ENCODE results near the gene TMEM26. TPM values are rescaled to one million over a fixed set of nuclear protein-coding genes. Genes with fewer than 3 reads are reported as not detected.

The TMEM26 gene
- not detected in 2 replicates for total RNA-seq (2014; rRNA removed; shearing (Covaris generic))

DNA sequence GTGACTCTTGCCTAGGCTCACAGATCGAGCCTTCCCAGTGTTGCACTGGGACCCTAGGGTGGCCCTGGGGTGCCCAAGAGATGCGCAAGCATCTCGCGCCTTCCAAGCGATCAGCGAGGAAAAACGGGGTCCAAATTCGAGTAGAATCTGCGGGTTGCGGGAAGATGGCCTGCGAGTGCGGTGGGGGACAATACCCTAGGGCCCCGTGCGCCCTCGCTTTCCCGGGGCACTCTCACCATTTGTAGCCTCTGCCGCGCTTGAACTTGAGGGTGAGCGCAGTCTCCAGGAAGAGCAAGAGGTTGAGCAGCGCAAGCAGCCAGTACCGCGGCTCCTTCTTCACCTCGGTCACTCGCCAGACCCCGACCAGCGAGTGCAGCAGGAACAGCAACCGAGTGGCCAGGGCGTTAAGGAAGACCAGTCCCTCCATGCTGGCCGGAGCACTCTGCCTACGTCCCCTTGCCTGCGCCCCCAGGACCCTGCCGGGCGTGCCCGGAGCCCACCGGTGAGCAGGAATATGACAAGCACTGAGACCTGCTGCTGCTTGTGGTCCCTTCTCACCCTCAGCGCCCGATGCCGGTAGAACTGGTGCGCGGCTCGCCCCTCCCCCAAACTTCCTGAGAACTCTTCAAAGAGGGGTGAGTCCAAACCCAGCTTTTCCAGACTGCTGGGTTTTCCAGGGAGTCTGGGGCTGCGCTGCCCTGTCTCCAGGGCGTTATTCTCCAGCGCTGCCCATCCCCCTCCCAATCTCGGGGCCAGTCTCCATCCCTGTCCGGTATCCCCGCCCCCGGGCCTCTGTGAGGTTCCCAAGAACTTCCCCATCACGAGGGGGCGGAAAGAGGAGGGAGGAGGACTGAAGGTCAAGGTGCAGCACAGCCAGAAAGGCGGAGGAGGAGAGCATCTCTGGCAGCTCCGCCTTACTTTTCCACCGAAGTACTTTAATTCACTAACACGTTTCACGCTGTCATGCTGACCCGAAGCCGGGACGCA is at the start of gene TMEM26:
TMEM26 (minus strand) TSS at position 727 of the 987 bp plus-strand sequence; CDS start at position 427, 300 bp downstream.
- no peak for DNase-seq (ENCODE audit: low spot score)

DNA sequence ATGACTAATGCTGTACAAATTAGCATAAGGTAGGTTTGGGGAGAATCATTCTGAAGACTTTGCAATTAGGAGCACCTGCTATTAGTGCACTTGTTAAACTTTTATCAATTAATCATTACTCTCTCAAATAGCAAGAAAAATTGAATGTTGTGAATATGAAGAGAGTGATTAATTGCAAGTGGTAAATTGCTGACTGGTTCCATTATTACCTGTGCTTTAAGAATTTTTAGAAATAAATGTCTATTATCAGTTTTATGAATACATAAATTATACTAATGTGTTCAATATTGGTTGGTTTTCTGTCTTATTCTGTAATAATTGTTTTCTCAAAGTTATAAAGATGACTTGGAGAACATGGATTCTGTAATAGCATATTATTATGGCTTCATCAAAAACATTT is 47.3 kb upstream of the TMEM26 start:
- no peak for DNase-seq (ENCODE audit: low spot score)

DNA sequence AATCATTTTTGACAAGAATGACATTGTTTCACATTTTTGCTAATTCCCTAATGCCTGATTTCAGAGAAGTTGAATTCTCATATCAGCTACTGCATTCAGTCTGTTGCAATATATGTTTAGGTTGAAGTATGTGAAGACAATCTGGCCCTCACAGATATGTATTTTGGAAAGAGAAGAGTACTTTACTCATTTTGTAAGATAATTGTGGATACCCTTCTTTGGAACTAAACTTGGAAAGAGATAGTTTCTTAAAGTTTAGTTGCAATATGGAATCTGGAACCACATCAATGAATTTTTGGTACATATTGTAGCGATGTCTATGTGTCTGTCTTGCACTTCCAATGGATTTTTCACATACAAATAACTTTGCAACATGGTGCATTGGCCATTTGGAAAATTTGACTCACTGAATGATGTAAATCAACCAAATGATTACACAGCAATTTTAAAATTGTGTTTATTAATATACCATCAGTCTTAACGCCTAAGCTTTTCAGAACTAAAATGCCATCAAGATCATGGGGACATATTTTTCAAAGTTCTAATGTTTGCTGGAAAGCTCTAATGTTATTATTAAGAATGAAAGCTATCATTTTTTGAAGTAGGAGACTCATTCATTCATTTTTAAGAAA is 39.3 kb upstream of the TMEM26 start:
- DNase-seq (ENCODE audit: low spot score): no peak

DNA sequence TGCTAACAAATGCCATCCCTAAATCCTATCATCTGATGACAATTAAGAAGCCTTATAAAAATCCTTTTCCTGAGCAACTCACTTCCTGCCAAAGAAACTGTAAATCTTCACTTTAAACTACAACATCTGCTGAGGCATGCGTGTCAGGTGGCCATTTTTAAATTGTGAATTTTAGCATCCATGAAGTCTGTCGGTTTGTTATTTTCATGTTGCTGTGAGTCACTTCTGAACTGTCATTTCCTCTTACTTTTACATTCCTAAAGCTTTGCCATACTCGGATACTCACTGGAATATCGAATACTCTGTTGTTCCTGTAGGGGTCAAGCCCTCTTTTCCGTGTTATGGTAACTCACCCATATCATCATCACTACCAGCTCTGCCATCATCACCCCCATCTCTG is 34.3 kb upstream of the TMEM26 start:
- peak; percentile 60 for DNase-seq (ENCODE audit: low spot score)

DNA sequence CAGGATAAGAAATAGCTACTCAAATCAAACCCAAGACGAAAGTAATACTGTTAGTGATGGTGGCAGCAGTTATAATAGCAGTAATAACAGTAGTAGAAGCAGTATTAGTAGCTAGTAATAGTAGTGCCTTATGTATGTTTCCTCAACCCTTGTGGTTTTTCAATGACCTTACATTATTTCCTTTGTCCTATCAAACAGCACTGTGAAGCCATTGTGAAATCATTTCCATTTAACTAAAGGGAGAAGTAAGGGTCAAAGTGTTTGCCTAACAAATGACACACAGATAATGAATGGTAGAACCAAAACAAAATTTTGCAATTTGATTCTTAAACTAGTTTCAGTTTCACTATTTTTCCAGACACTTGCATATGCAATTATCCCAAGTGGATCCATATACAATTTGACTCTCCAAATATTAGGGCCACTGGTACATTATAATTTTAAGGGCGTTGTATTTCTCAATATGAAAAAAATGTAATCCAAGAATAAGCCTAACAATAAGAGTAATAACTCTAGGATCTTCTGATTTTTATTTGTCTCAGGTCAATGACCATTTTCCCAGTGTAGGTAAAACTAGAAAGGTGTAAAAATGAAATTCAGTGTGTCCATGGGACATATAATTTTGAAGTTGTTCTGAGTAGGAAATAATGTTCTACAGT is 33.7 kb upstream of the TMEM26 start:
- DNase-seq (ENCODE audit: low spot score): no peak

DNA sequence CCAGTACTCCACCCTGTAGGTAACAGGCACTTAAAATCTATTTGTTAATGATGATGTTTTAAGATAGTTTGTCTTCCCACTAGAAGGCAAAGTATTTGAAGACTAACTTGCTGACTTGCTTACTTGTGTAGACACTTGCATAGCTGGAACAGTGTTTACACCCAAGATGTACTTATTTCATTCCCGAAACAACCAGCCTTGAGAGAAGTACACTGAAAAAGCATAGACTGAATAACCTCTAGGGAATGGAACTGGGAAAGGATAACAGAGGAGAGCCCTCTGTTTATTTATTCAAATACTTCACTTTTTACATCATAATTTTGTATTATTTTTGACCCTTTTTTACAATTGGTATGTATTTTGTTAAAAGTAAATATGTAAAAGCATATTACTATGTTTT is 33.1 kb upstream of the TMEM26 start:
- DNase-seq (ENCODE audit: low spot score): no peak

DNA sequence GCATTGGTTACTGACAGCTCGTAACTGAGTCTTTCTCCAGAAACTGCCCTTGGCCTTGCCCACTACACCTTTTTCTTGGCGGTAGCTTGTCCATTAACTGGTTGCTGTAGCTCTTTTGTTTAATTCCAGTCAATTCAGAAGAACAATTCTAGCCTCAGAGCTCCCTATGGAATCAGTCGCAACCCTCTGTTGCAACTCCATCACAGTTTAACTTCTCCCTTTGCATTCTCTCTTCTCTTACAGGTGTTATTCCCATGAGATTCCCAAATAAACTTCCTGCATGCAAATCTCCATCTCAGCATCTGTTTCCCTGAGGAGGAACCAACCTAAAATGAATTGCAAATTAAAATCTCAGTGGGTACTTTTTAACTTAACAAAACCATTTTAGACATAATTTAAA is 28.4 kb upstream of the TMEM26 start:
- no peak for DNase-seq (ENCODE audit: low spot score)

DNA sequence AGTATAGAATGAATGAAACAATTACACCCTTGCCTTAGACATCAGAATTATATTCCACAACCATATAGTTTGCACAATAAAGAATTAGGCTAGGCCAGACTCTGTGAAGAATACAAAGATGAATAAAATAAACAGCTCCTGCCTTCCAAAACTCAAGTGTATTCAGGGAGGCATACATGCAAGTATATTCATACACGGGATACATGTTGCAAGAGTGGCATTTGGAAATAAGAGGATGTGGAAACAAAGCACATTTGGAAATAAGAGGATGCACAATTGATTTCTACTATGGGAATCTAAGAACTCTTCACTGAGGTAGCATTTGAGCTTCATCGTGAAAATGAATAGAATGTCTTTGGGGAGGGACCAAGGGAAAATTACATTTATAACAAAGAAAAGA is 27.0 kb upstream of the TMEM26 start:
- DNase-seq (ENCODE audit: low spot score): no peak

DNA sequence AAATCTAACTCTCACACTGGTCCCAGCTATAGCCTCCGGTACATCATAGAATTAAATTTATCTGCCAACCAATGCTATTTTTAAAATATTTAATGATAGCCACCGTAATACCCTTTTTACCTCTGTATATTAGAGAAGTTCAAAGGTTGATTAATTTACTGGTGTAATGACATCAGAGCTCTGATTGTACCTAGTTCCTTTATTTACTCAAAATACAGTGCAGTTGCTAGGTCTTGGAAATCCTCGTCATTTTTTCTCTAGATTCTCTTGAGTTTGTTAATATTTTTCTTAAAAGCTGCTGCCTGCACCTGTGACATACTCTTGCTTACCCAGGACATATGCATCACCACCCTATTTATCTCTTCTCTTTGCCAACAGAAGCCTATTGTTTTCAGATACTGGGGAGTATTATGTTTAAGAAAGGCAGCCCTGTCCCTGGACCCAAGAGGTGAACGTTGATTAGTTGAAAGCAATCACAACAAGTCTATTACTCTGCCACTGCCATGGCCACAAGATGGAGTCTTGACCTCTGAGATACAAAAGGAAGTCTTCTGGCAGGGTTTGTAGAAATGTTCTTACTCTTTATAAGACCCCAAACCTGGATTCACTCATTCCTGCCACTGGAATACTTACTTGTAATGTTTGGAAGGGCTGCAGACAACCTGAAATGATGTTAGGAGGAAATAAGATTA is 25.6 kb upstream of the TMEM26 start:
- no peak for DNase-seq (ENCODE audit: low spot score)

DNA sequence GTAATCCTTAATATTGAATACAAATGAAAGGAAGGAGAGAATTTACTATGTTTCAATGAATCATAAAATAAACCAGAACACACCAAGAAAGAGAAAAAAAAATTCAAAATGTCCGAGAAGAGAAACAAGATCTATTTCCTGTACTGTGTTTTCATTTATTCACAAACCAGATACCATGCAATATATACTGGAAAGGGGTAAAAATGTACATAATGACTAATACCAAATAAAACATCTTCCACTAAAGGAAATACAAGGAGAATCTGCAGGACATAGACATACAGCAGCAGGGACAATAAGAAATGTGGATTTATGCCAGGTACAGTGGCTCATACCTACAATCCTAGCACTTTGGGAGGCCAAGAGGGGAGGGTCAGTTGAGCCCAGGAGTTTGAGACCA is 24.3 kb upstream of the TMEM26 start:
- no peak for DNase-seq (ENCODE audit: low spot score)

DNA sequence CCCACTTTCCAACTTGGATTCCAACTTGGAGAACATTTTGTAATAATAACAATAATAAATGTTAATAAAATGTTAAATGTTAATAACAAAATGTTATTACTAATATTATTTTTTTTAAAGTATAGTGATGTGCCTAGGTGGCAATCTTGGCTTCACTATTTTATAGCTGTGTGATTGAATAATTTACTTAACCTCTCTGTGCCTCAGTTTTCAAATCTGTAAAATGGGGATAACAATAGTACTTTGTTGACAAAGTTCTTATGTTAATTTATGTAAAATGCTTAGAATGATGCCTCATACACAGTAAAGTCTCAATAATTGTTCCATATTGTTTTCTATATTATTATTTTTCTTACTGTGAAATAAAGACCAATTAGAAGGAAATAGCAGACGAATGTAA is 23.3 kb upstream of the TMEM26 start:
- no peak for DNase-seq (ENCODE audit: low spot score)

DNA sequence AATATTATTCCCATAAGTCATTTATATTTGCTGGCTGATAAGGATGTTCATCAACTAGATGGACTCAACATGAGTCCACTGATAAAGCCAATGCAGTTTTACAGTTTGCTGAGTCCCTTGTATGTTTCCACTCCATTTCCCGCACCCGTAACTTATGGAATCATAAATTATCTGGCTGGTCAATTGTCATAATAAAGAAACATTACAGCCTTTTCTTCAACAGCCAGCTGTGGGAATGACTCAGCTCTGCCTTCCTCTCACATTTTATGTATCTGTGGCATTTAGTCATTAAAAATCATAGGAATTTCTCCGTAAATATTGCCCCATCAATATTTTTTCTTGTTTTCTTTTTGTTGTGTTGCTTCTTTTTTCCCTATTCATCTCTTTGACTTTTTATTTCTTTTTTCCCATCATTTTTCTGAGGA is 22.3 kb upstream of the TMEM26 start:
- DNase-seq (ENCODE audit: low spot score): peak; percentile 61

DNA sequence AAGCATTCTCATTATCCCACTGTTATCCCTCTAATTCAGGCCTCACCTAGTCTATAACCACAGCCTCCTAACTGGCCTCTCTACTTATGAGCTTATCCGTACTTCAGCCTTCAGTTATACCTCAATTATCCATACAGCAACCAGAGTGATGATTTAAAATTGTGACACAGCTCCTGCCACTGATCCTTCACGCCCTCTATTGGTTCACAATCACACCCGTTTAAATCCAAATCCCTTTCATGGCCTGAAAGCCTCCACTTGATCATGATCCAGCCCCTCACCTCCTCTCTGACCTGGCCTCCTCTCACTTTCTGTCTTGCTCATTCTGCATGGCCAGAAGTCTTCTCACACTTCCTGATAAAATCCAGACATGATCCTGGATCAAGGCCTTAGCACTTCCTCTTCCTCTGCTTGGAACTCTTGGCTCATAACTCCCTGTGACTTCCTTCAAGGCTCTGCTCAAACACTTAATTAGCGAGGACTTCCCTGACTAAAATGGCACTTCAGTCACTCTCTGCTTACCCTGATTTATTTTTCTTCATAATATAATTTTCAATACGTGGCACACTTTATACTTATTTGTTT is 19.0 kb upstream of the TMEM26 start:
- no peak for DNase-seq (ENCODE audit: low spot score)

DNA sequence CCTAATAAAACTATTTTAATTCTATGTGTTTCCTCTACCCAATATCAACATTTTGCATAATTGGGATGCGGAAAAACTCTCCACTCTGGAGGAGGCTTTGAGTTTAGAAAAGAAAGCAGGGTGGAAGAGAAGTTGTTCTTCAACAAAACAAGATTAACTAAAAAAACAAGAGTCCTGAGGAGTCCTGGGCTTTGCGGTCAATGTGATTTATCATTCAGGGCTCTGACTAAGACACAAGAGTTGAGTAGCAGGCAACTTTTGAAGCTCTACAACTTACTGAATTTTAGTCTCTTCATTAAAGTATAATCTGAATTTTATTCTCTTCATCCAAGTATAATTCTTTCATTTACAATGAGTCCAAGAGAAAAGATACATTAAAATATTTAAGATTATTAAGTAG is 18.3 kb upstream of the TMEM26 start:
- DNase-seq (ENCODE audit: low spot score): peak; percentile 40

DNA sequence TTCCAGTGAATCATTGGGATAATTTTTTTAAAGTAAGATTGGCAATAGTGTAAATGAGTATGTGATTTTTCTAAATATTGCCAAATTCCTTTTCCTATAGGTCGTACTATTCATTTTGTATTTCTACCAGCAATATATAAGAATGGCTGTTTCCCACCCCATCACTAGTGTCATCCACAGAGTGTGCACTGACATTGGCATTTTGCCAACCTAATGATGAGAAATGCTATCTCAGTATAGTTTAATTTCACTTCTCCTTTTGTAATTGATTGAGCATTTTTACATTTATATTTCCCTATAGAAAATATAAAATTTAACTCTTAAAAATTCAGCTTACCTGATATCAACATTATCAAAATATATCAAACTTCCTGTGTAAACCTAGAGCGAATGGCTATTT is 17.6 kb upstream of the TMEM26 start:
- no peak for DNase-seq (ENCODE audit: low spot score)

DNA sequence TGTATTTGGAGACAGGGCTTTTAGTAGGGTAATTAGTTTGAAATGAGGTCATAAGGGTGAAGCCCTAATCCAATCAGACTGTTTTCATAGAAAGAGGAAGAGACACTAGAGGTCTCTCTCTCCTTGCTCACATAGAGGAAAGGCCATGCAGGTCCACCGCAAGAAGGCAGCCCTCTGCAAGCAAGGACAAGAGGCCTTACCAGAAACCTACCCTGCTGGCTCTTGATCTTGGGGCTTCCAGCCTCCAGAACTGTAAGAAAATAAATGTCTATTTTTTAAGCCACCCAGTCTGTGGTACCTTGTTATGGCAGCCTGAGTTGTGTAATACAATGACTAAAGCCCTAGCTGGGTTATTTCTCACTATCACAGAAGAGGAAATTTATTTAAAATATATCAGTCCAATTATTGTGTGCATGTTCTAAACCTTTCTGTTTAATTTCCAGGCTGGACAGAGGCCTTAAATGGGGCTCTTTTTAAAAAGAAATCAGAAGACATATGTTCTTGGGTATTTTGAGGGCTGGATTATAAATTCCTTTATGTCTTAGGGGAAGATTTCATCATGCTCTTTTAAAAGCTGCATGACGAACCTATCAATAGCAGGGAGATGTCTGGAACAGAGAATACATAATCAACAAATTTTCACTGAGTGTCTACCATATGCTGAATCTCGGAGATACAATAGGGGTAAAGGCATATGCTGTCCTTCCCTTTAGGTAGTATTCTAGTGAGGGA is 12.9 kb upstream of the TMEM26 start:
- DNase-seq (ENCODE audit: low spot score): no peak

DNA sequence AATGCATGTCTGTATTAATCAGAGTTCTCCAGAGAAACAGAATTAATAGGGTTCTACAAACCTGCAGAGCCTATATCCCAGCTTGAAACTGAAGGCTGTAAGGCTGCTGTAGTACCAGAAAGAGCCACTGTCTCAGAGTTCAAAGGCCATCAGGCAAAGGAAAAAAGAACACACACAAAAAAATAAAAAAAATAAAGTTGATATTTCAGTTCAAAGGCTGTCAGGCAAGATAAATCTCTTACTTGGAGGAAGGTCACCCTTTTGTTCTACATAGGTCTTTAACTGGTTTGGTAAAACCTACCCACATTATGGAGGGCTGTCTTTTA is 12.0 kb upstream of the TMEM26 start:
- DNase-seq (ENCODE audit: low spot score): no peak

DNA sequence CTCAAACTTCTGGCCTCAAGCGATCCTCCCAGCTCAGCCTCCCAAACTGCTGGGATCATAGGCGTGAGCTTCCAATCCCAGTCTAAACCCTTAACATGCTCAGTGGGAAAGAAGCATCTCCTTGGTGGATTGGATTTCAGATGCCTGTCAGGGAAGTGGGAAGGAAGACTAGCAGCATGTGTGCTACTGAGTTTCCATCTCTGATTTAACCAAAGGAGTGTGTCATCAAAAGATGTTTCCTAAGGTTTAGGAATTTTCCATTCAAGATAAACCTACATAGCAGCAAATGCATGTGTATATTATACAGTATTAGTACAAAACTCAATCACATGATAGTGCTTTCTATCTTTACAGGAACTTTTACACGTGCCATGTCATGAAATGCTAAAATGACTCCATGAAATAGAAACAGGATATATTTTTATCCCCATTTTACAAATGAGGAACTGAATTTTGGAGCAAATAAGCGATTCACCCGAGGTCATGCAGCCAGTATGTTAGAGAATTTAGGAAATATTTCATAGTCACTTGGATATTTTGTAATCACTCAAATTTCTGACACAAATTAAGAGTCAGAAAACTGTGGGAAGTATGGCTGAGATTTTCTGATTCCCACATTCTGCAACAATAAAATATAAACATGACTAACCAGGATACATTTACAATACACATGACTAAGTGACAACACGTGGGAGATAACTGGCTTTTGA is 11.4 kb upstream of the TMEM26 start:
- peak; percentile 67 for DNase-seq (ENCODE audit: low spot score)

DNA sequence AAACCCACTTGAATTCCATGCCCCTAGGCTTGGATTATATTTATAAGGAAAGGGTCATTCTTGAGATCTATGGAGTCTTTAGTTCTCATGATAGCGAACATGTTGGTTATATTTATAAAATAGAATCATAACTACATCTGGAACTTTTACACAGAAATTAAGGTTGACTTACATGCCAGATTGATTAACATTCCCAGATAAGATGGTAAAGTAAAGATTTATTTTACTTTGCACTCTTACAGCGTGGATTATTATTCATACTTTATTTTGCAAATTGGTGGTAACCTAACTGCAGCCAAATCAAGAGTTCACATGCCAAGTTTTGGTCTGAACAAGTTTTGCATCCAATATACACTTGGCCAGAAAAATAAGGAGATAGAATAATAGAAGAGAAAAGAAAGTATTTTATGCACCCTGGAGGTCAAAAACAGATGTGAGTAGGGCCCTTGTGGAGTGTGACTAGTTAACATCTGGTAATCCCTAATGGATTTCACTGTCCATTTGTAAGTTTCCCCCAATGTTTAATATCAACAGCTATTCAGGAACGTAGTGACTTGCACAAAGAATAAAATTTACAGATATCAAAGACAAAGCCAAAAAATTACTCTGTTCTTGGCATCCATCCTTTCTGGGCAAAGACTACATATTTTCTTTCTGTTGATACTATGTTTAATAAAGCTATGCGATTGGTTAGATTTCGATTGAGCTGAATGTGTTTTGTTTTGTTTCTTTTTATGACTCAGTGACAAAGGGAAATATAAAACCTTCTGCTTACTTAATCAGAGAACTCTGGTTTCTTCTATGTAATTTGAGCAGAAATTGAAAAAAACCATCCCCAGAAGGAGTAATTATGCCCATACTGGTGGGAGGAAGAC is 10.1 kb upstream of the TMEM26 start:
- DNase-seq (ENCODE audit: low spot score): peak; percentile 22

Measured in A172 (cell line).